IMR-90 (cell line): ENCODE results near the gene NOS1. TPM values are rescaled to one million over a fixed set of nuclear protein-coding genes. Genes with fewer than 3 reads are reported as not detected.

Source experiments
- ATAC-seq: fragments of 200-7000 bp; cut with Tn5 transposase; 2 replicates; pipeline ENCODE4 v1.9.1; 2020; ENCODE audit warnings: low read depth, mild to moderate bottlenecking, moderate library complexity
- BruUV-seq: library from RNA; stranded (reverse); fragments of 400-500 nt; replicated peaks from 2 replicates; lab custom pipeline; 2021; lab: Mats Ljungman, UMichigan
- CTCF ChIA-PET: fragments of 300-600 bp; formaldehyde crosslinking; extraction: SDS; loops from one replicate; lab custom pipeline; 2021; ENCODE audit warnings: antibody characterized with exemption; lab: Yijun Ruan, JAX
- POLR2A ChIA-PET: fragments of 300-600 bp; sonication (Branson Sonifier 250); formaldehyde crosslinking; loops from one replicate; lab custom pipeline; 2022; ENCODE audit warnings: antibody characterized with exemption; ENCODE audit not compliant: unreplicated experiment; lab: Charles Lee
- DNase-seq: peaks from one replicate; pipeline ENCODE4 v3.0.0; 2013
- H2AFZ ChIP-seq: replicated peaks from 2 replicates; pipeline ENCODE3; 2013; ENCODE audit warnings: low read length, mild to moderate bottlenecking; ENCODE audit not compliant: poor library complexity
- H2AK5ac ChIP-seq: 2 replicates; pipeline ENCODE4 v1.6.1; 2013; ENCODE audit warnings: low read depth, low read length, inconsistent platforms
- H2AK9ac ChIP-seq: replicated peaks from 2 replicates; pipeline ENCODE3; 2013; ENCODE audit warnings: mild to moderate bottlenecking, low read depth, low read length, moderate library complexity; ENCODE audit not compliant: poor library complexity
- H2BK120ac ChIP-seq: 2 replicates; pipeline ENCODE4 v1.6.1; 2013; ENCODE audit warnings: low read depth, low read length, inconsistent platforms
- H2BK15ac ChIP-seq: 3 replicates; pipeline ENCODE4 v1.6.1; 2013; ENCODE audit warnings: low read depth, low read length, inconsistent platforms
- H2BK20ac ChIP-seq: 2 replicates; pipeline ENCODE4 v1.6.1; 2013; ENCODE audit warnings: low read depth, mild to moderate bottlenecking, inconsistent platforms, low read length, moderate library complexity
- H2BK5ac ChIP-seq: 2 replicates; pipeline ENCODE4 v1.6.1; 2013; ENCODE audit warnings: mild to moderate bottlenecking, low read depth, low read length, inconsistent platforms; ENCODE audit not compliant: poor library complexity, severe bottlenecking
- H3K14ac ChIP-seq: replicated peaks from 2 replicates; pipeline ENCODE4 v1.6.1; 2013; ENCODE audit warnings: low read depth, low read length, inconsistent platforms
- H3K18ac ChIP-seq: 2 replicates; pipeline ENCODE4 v1.6.1; 2013; ENCODE audit warnings: low read depth, low read length, control low read depth
- H3K23ac ChIP-seq: 2 replicates; pipeline ENCODE4 v1.6.1; 2013; ENCODE audit warnings: low read depth, low read length, inconsistent platforms
- H3K27ac ChIP-seq: 2 replicates; pipeline ENCODE4 v1.5.1; 2013; ENCODE audit warnings: mild to moderate bottlenecking, control low read depth, low read length; ENCODE audit not compliant: insufficient read depth
- H3K27me3 ChIP-seq: 2 replicates; pipeline ENCODE4 v1.6.1; 2013; ENCODE audit warnings: low read length; ENCODE audit not compliant: control insufficient read depth, insufficient read depth
- H3K36me3 ChIP-seq: 2 replicates; pipeline ENCODE4 v1.6.1; 2013; ENCODE audit warnings: low read length, mixed read lengths; ENCODE audit not compliant: control insufficient read depth, insufficient read depth
- H3K4ac ChIP-seq: 2 replicates; pipeline ENCODE4 v1.6.1; 2013; ENCODE audit warnings: low read depth, low read length, inconsistent platforms
- H3K4me1 ChIP-seq: 2 replicates; pipeline ENCODE4 v1.6.1; 2013; ENCODE audit warnings: low read length, mixed read lengths; ENCODE audit not compliant: control insufficient read depth, insufficient read depth
- H3K4me2 ChIP-seq: 2 replicates; pipeline ENCODE4 v1.6.1; 2013; ENCODE audit warnings: low read depth, mild to moderate bottlenecking, control low read depth, low read length, moderate library complexity
- H3K4me3 ChIP-seq: 2 replicates; pipeline ENCODE4 v1.5.1; 2013; ENCODE audit warnings: low read depth, mild to moderate bottlenecking, control low read depth, low read length, moderate library complexity; ENCODE audit not compliant: insufficient read depth
- H3K56ac ChIP-seq: 2 replicates; pipeline ENCODE4 v1.6.1; 2013; ENCODE audit warnings: low read length, inconsistent platforms; ENCODE audit not compliant: insufficient read depth; ENCODE audit errors: extremely low read depth
- H3K79me1 ChIP-seq, 2 experiments: 2 replicates each; pipeline ENCODE4 v1.6.1; 2013; ENCODE audit warnings: low read length in 2 of 2, inconsistent platforms in 1 of 2, low read depth in 1 of 2
- H3K9ac ChIP-seq: 2 replicates; pipeline ENCODE4 v1.6.1; 2013; ENCODE audit warnings: low read depth, low read length, control low read depth
- H3K9me1 ChIP-seq: 2 replicates; pipeline ENCODE4 v1.6.1; 2013; ENCODE audit warnings: low read length, inconsistent platforms; ENCODE audit not compliant: insufficient read depth
- H3K9me3 ChIP-seq: 2 replicates; pipeline ENCODE4 v1.6.1; 2013; ENCODE audit warnings: low read length; ENCODE audit not compliant: control insufficient read depth, insufficient read depth
- H4K20me1 ChIP-seq: 2 replicates; pipeline ENCODE4 v1.6.1; 2013; ENCODE audit warnings: low read length, inconsistent platforms; ENCODE audit not compliant: insufficient read depth
- H4K5ac ChIP-seq: 2 replicates; pipeline ENCODE4 v1.6.1; 2013; ENCODE audit warnings: mild to moderate bottlenecking, low read depth, low read length, control low read depth
- H4K8ac ChIP-seq, 2 experiments: 2 replicates each; pipeline ENCODE4 v1.6.1; 2013; ENCODE audit warnings: low read depth in 2 of 2, low read length in 2 of 2, control low read depth in 1 of 2, inconsistent platforms in 1 of 2
- H4K91ac ChIP-seq: 2 replicates; pipeline ENCODE4 v1.6.1; 2013; ENCODE audit warnings: low read depth, low read length, inconsistent platforms; ENCODE audit not compliant: insufficient read depth
- CHD1 ChIP-seq: IDR thresholded peaks from 2 replicates; pipeline ENCODE4 v1.6.1; 2012; ENCODE audit warnings: low read depth, low read length, improper control_type of control experiment
- FOS ChIP-seq: fragments of 150-350 bp; IDR thresholded peaks from 2 replicates; pipeline ENCODE4 v1.6.1; 2016; ENCODE audit warnings: low read depth, low read length
- MAFK ChIP-seq: IDR thresholded peaks from 2 replicates; pipeline ENCODE4 v1.6.1; 2012; ENCODE audit warnings: low read depth, low read length, improper control_type of control experiment
- MXI1 ChIP-seq: IDR thresholded peaks from 2 replicates; pipeline ENCODE4 v1.6.1; 2012; ENCODE audit warnings: low read depth, mild to moderate bottlenecking, low read length, moderate library complexity, borderline replicate concordance
- NFE2L2 ChIP-seq: fragments of 150-350 bp; IDR thresholded peaks from 2 replicates; pipeline ENCODE4 v1.6.1; 2016; ENCODE audit warnings: low read depth, mild to moderate bottlenecking, low read length
- RFX5 ChIP-seq: IDR thresholded peaks from 2 replicates; pipeline ENCODE4 v1.8.0; 2012; ENCODE audit warnings: low read depth, mild to moderate bottlenecking, low read length, moderate library complexity
- WGBS, 2 experiments: methylation state at CpG; one replicate each; pipeline versions ENCODE4 v1.1.5 to v1.1.7; 2013; ENCODE audit warnings: missing lambda C conversion rate in 2 of 2; ENCODE audit not compliant: insufficient read length in 1 of 2; ENCODE audit errors: extremely low coverage in 2 of 2; 5-methylcytosine and 5-hydroxymethylcytosine counted together
- dilution Hi-C: fragments of 300-500 bp; cut with HindIII; formaldehyde crosslinking; loops from one replicate; pipeline ENCODE4 v1.14.3; 2018; ENCODE audit warnings: low sequenced_read_pairs; ENCODE audit not compliant: unreplicated experiment
- in situ Hi-C: fragments of 300-500 bp; cut with MboI; formaldehyde crosslinking; loops from 3 replicates; pipeline ENCODE4 v1.14.3; 2019; ENCODE audit warnings: low sequenced_read_pairs, inconsistent platforms, mixed read lengths
- intact Hi-C: fragments of 100-400 bp; cut with micrococcal nuclease; formaldehyde crosslinking; loops from 2 replicates; pipeline ENCODE4 v1.10.0; 2022
- polyA plus RNA-seq, 3 experiments: library from polyadenylated mRNA; depleted of rRNA; stranded (reverse); fragments of >200 nt; gene quantifications; 2 replicates each; pipeline ENCODE4 v1.2.3, GENCODE V29; 2012; ENCODE audit warnings: low replicate concordance in 1 of 3
- total RNA-seq: library from RNA; depleted of rRNA; stranded (reverse); fragments of >200 nt; gene quantifications from 2 replicates; pipeline ENCODE4 v1.2.3, GENCODE V29; 2012

Gene NOS1
- total and polyA plus RNA-seq, 2 of the 4 experiments (the other 2 are of a cell fraction) = 0.09 TPM; not detected in 1

GRCh38 chr12:117277875-117278274 lies 83.6 kb downstream of the NOS1 start:
- Histone ChIP-seq H3K9me1 (no peaks in the 10 kb centered on the region), H4K5ac (no peak overlapping the region), H3K23ac (no peak overlapping the region), H3K9me3 (peaks cover 14% of the 10 kb centered on the region), H2BK20ac (no peak overlapping the region), H4K8ac (no peak overlapping the region), H3K14ac (no peak overlapping the region), H3K36me3 (no peaks in the 10 kb centered on the region), H3K79me1 (no peaks in the 10 kb centered on the region), H4K20me1 (no peaks in the 10 kb centered on the region), H3K9ac (no peak overlapping the region), H3K56ac (no peak overlapping the region), H3K4ac (no peak overlapping the region), H2AFZ (no peak overlapping the region), H4K91ac (no peak overlapping the region), H3K27me3 (no peaks in the 10 kb centered on the region), H2AK9ac (no peak overlapping the region), H2BK15ac (no peak overlapping the region), H3K4me2 (no peak overlapping the region), H3K4me1 (no peaks in the 10 kb centered on the region), H3K27ac (no peak overlapping the region), H2BK120ac (no peak overlapping the region), H2BK5ac (no peak overlapping the region), H3K18ac (no peak overlapping the region), H3K4me3 (no peak overlapping the region), H2AK5ac (no peak overlapping the region)
- ATAC-seq = no peak
- ChIA-PET POLR2A (interaction anchor here (0.5 kb wide), 1 partner anchor 28 kb away, joined by 6 read pairs; no protein-coding TSS in a partner anchor), CTCF (no interaction called here)
- in situ Hi-C loops = no loop called here
- intact Hi-C loops = no loop called here
- dilution Hi-C loops = no loop called here
- BruUV-seq = no TSS peak
- TF ChIP-seq MXI1 (no peak), RFX5 (no peak), CHD1 (no peak), NFE2L2 (no peak), MAFK (no peak), FOS (no peak)
- no peak for DNase-seq
- no CpG with 5 or more reads among the region's 7 CpGs for WGBS, 2 experiments
